ENCODE measurements around the gene DNAH3. TPM values are rescaled to one million over a fixed set of nuclear protein-coding genes. Genes with fewer than 3 reads are reported as not detected.

The DNAH3 gene
- total and polyA plus RNA-seq, 2 of the 13 experiments (the other 11 are each of a cell fraction or from before 2014, with no cell fraction given): 0.07 to 0.08 TPM

- TF ChIP-seq SETDB1 (CRISPR knock-in tag; IDR thresholded peaks at IDR 0.05; ENCODE audit: borderline replicate concordance) (no peak), ZNF629 (CRISPR knock-in tag; conservative IDR thresholded peaks at IDR 0.05) (no peak), THYN1 (CRISPR knock-in tag; IDR thresholded peaks at IDR 0.05; ENCODE audit: borderline replicate concordance, low read depth) (0 out of 2 replicates have a peak, but pooled peaks have one; percentile 85), ZNF619 (CRISPR knock-in tag; IDR thresholded peaks at IDR 0.05) (peak; percentile 99; the same call in 1 of the 2 replicates), IRX3 (CRISPR knock-in tag; IDR thresholded peaks at IDR 0.05; ENCODE audit: borderline replicate concordance, low read depth) (no peak), AGO2 (optimal IDR thresholded peaks at IDR 0.05; ENCODE audit: low read depth, low read length) (peak; percentile 95), TRIM24 (CRISPR knock-in tag; IDR thresholded peaks at IDR 0.05) (no peak), KDM1A (CRISPR knock-in tag; IDR thresholded peaks at IDR 0.05) (no peak; the same call in 1 of the 2 replicates), ZNF772 (CRISPR knock-in tag; IDR thresholded peaks at IDR 0.05) (no peak), NFATC3 (CRISPR knock-in tag; IDR thresholded peaks at IDR 0.05) (peak; percentile 74; the same call in 1 of the 2 replicates), ZNF30 (CRISPR knock-in tag; IDR thresholded peaks at IDR 0.05) (no peak), U2AF1 (optimal IDR thresholded peaks at IDR 0.05; ENCODE audit: low read depth, low read length) (peak; percentile 95), HMG20A (CRISPR knock-in tag; IDR thresholded peaks at IDR 0.05; ENCODE audit: borderline replicate concordance) (no peak), ZNF713 (CRISPR knock-in tag; IDR thresholded peaks at IDR 0.05) (no peak)
- TF ChIP-seq, protein P1, sequence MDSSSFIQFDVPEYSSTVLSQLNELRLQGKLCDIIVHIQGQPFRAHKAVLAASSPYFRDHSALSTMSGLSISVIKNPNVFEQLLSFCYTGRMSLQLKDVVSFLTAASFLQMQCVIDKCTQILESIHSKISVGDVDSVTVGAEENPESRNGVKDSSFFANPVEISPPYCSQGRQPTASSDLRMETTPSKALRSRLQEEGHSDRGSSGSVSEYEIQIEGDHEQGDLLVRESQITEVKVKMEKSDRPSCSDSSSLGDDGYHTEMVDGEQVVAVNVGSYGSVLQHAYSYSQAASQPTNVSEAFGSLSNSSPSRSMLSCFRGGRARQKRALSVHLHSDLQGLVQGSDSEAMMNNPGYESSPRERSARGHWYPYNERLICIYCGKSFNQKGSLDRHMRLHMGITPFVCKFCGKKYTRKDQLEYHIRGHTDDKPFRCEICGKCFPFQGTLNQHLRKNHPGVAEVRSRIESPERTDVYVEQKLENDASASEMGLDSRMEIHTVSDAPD (CRISPR knock-in tag; IDR thresholded peaks at IDR 0.05): no peak
- TF ChIP-seq, protein P2, sequence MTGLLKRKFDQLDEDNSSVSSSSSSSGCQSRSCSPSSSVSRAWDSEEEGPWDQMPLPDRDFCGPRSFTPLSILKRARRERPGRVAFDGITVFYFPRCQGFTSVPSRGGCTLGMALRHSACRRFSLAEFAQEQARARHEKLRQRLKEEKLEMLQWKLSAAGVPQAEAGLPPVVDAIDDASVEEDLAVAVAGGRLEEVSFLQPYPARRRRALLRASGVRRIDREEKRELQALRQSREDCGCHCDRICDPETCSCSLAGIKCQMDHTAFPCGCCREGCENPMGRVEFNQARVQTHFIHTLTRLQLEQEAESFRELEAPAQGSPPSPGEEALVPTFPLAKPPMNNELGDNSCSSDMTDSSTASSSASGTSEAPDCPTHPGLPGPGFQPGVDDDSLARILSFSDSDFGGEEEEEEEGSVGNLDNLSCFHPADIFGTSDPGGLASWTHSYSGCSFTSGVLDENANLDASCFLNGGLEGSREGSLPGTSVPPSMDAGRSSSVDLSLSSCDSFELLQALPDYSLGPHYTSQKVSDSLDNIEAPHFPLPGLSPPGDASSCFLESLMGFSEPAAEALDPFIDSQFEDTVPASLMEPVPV (CRISPR knock-in tag; IDR thresholded peaks at IDR 0.05): peak; percentile 83; the same call in 1 of the 2 replicates
- TF ChIP-seq, protein P3, sequence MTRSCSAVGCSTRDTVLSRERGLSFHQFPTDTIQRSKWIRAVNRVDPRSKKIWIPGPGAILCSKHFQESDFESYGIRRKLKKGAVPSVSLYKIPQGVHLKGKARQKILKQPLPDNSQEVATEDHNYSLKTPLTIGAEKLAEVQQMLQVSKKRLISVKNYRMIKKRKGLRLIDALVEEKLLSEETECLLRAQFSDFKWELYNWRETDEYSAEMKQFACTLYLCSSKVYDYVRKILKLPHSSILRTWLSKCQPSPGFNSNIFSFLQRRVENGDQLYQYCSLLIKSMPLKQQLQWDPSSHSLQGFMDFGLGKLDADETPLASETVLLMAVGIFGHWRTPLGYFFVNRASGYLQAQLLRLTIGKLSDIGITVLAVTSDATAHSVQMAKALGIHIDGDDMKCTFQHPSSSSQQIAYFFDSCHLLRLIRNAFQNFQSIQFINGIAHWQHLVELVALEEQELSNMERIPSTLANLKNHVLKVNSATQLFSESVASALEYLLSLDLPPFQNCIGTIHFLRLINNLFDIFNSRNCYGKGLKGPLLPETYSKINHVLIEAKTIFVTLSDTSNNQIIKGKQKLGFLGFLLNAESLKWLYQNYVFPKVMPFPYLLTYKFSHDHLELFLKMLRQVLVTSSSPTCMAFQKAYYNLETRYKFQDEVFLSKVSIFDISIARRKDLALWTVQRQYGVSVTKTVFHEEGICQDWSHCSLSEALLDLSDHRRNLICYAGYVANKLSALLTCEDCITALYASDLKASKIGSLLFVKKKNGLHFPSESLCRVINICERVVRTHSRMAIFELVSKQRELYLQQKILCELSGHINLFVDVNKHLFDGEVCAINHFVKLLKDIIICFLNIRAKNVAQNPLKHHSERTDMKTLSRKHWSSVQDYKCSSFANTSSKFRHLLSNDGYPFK (CRISPR knock-in tag; IDR thresholded peaks at IDR 0.05; ENCODE audit: borderline replicate concordance): peak; percentile 89; the same call in 1 of the 2 replicates
- TF ChIP-seq, protein P4, sequence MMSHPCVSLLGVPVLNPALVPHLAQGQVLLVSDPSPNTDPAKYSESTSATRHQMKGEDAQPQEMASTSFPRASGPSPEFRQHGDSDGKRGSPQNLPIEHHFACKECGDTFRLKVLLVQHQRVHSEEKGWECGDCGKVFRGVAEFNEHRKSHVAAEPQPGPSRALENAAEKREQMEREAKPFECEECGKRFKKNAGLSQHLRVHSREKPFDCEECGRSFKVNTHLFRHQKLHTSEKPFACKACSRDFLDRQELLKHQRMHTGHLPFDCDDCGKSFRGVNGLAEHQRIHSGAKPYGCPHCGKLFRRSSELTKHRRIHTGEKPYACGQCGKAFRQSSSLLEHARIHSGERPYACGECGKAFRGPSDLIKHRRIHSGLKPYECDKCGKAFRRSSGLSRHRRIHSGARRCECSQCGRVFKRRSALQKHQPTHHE (CRISPR knock-in tag; IDR thresholded peaks at IDR 0.05; ENCODE audit: borderline replicate concordance): peak; percentile 55; the same call in 1 of the 2 replicates
- TF ChIP-seq, protein P5, sequence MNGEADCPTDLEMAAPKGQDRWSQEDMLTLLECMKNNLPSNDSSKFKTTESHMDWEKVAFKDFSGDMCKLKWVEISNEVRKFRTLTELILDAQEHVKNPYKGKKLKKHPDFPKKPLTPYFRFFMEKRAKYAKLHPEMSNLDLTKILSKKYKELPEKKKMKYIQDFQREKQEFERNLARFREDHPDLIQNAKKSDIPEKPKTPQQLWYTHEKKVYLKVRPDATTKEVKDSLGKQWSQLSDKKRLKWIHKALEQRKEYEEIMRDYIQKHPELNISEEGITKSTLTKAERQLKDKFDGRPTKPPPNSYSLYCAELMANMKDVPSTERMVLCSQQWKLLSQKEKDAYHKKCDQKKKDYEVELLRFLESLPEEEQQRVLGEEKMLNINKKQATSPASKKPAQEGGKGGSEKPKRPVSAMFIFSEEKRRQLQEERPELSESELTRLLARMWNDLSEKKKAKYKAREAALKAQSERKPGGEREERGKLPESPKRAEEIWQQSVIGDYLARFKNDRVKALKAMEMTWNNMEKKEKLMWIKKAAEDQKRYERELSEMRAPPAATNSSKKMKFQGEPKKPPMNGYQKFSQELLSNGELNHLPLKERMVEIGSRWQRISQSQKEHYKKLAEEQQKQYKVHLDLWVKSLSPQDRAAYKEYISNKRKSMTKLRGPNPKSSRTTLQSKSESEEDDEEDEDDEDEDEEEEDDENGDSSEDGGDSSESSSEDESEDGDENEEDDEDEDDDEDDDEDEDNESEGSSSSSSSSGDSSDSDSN (CRISPR knock-in tag; IDR thresholded peaks at IDR 0.05): peak; percentile 97
These were observed 250.2 kb downstream of the DNAH3 start, which contains the start of the genes DCUN1D3 and LYRM1 (continued) for GRCh38 chr16:20900299-20901067.

Data from HepG2 (cell line).